ENCODE measurements around the gene FREY1. TPM values are rescaled to one million over a fixed set of nuclear protein-coding genes. Genes with fewer than 3 reads are reported as not detected.

Gene FREY1
- total RNA-seq, 1 donor from 2014 or later: 0.78 TPM

GRCh38 chr11:45870706-45871105, 36.4 kb downstream of the FREY1 start:
- no peak for DNase-seq
- TF ChIP-seq CTCF (IDR thresholded peaks at IDR 0.05; ENCODE audit: partially characterized antibody, unreplicated experiment): no peak
- H3K4me1 Mint-ChIP-seq (ENCODE audit: low read depth, unreplicated experiment): peaks cover 12% of the 10 kb centered on the region
- peaks cover 4% of the 10 kb centered on the region for H3K36me3 Mint-ChIP-seq (ENCODE audit: unreplicated experiment)
- H3K4me3 Mint-ChIP-seq (ENCODE audit: unreplicated experiment): no peak overlapping the region
- peaks cover 4% of the 10 kb centered on the region for H3K9me3 Mint-ChIP-seq (ENCODE audit: unreplicated experiment)
- H3K27me3 Mint-ChIP-seq (ENCODE audit: unreplicated experiment): peaks cover 4% of the 10 kb centered on the region
- H3K27ac Mint-ChIP-seq (ENCODE audit: unreplicated experiment): no peak overlapping the region

GRCh38 chr11:45869551-45869950, 37.5 kb downstream of the FREY1 start:
- Mint-ChIP-seq H3K36me3 (ENCODE audit: unreplicated experiment) (peaks cover 4% of the 10 kb centered on the region), H3K4me1 (ENCODE audit: low read depth, unreplicated experiment) (peaks cover 9% of the 10 kb centered on the region), H3K9me3 (ENCODE audit: unreplicated experiment) (peaks cover 2% of the 10 kb centered on the region), H3K4me3 (ENCODE audit: unreplicated experiment) (no peak overlapping the region), H3K27me3 (ENCODE audit: unreplicated experiment) (peaks cover 4% of the 10 kb centered on the region), H3K27ac (ENCODE audit: unreplicated experiment) (no peak overlapping the region)
- TF ChIP-seq CTCF (IDR thresholded peaks at IDR 0.05; ENCODE audit: partially characterized antibody, unreplicated experiment): no peak
- no peak for DNase-seq

GRCh38 chr11:45864041-45864440, 43.0 kb downstream of the FREY1 start:
- no peaks in the 10 kb centered on the region for H3K9me3 Mint-ChIP-seq (ENCODE audit: unreplicated experiment)
- no peak overlapping the region for H3K4me3 Mint-ChIP-seq (ENCODE audit: unreplicated experiment)

GRCh38 chr11:45860764-45861510, 46.1 kb downstream of the FREY1 start:
- Mint-ChIP-seq H3K27ac (ENCODE audit: unreplicated experiment) (no peak overlapping the region), H3K4me3 (ENCODE audit: unreplicated experiment) (no peak overlapping the region), H3K9me3 (ENCODE audit: unreplicated experiment) (no peaks in the 10 kb centered on the region), H3K36me3 (ENCODE audit: unreplicated experiment) (peaks cover under 1% of the 10 kb centered on the region), H3K4me1 (ENCODE audit: low read depth, unreplicated experiment) (peaks cover 3% of the 10 kb centered on the region), H3K27me3 (ENCODE audit: unreplicated experiment) (peaks cover 4% of the 10 kb centered on the region)
- DNase-seq: no peak
- no peak for TF ChIP-seq CTCF (IDR thresholded peaks at IDR 0.05; ENCODE audit: partially characterized antibody, unreplicated experiment)

More at GRCh38 chr11:45864041-45864440, 43.0 kb downstream of the FREY1 start:
- Mint-ChIP-seq H3K36me3 (ENCODE audit: unreplicated experiment) (peaks cover 4% of the 10 kb centered on the region), H3K4me1 (ENCODE audit: low read depth, unreplicated experiment) (no peaks in the 10 kb centered on the region), H3K27me3 (ENCODE audit: unreplicated experiment) (peaks cover 2% of the 10 kb centered on the region), H3K27ac (ENCODE audit: unreplicated experiment) (no peak overlapping the region)
- DNase-seq: no peak
- TF ChIP-seq CTCF (IDR thresholded peaks at IDR 0.05; ENCODE audit: partially characterized antibody, unreplicated experiment): no peak

- H3K4me1 Mint-ChIP-seq (ENCODE audit: low read depth, unreplicated experiment): peaks cover 9% of the 10 kb centered on the region
- H3K4me3 Mint-ChIP-seq (ENCODE audit: unreplicated experiment): no peak overlapping the region
- no peak overlapping the region for H3K27ac Mint-ChIP-seq (ENCODE audit: unreplicated experiment)
- H3K9me3 Mint-ChIP-seq (ENCODE audit: unreplicated experiment): no peaks in the 10 kb centered on the region
- peaks cover 4% of the 10 kb centered on the region for H3K27me3 Mint-ChIP-seq (ENCODE audit: unreplicated experiment)
- H3K36me3 Mint-ChIP-seq (ENCODE audit: unreplicated experiment): no peaks in the 10 kb centered on the region
- TF ChIP-seq CTCF (IDR thresholded peaks at IDR 0.05; ENCODE audit: partially characterized antibody, unreplicated experiment): no peak
- no peak for DNase-seq
These were observed 46.7 kb downstream of the FREY1 start for GRCh38 chr11:45860348-45860747.
